HCT116 (cell line): ENCODE measurements around the gene MCUR1. TPM values are rescaled to one million over a fixed set of nuclear protein-coding genes. Genes with fewer than 3 reads are reported as not detected.

Source experiments
- ATAC-seq: fragments of 200-7000 bp; cut with Tn5 transposase; 2 replicates; pipeline ENCODE4 v1.9.1; 2020; ENCODE audit warnings: mild to moderate bottlenecking, moderate library complexity
- BruUV-seq: library from RNA; stranded (reverse); fragments of 400-500 nt; replicated peaks from 2 replicates; lab custom pipeline; 2021; lab: Mats Ljungman, UMichigan
- CTCF ChIA-PET: fragments of 300-600 bp; sonication (Branson Sonifier 250); formaldehyde crosslinking; loops from one replicate; lab custom pipeline; 2021; ENCODE audit warnings: antibody characterized with exemption; lab: Charles Lee
- POLR2A ChIA-PET: fragments of 300-600, 350-600 bp; sonication (Branson Sonifier 250); formaldehyde crosslinking; loops from one replicate; lab custom pipeline; 2021; ENCODE audit warnings: antibody characterized with exemption; lab: Charles Lee
- RAD21 ChIA-PET, 2 experiments: fragments of 300-600 bp; sonication (Branson Sonifier 250); formaldehyde crosslinking; loops; one replicate each; lab custom pipeline; 2023; ENCODE audit warnings: low total read pairs in 2 of 2; ENCODE audit not compliant: uncharacterized antibody in 2 of 2, unreplicated experiment in 2 of 2, low non-redundant PET in 1 of 2; lab: Charles Lee
- DNase-seq: peaks from one replicate; pipeline ENCODE4 v3.0.0-alpha.2; 2010; ENCODE audit warnings: low read depth, low spot score
- H2AFZ ChIP-seq: fragments of 200-600 bp; shearing (Covaris generic), sonication (generic); 2 replicates; pipeline ENCODE4 v1.6.1; 2017; ENCODE audit warnings: low read depth, mixed run types, mixed read lengths, antibody characterized with exemption, low read length; ENCODE audit not compliant: poor library complexity, severe bottlenecking
- H3K27ac ChIP-seq: 2 replicates; pipeline ENCODE4 v1.5.1; 2012; ENCODE audit warnings: low read depth, low read length
- H3K27me3 ChIP-seq: fragments of 200-600 bp; sonication (generic); 2 replicates; pipeline ENCODE4 v1.6.1; 2016; ENCODE audit warnings: mixed run types, low read length, mixed read lengths; ENCODE audit not compliant: insufficient read depth
- H3K36me3 ChIP-seq, 2 experiments: fragments of 200-500 bp in 1 of 2; fragments of 200-600 bp in 1 of 2; sonication (Bioruptor generic) in 1 of 2; sonication (generic) in 1 of 2; 2 replicates each; pipeline versions ENCODE4 v1.5.1 to v1.6.1; 2014 to 2016; ENCODE audit warnings: low read length in 2 of 2, inconsistent platforms in 1 of 2, mixed read lengths in 1 of 2, mixed run types in 1 of 2; ENCODE audit not compliant: insufficient read depth in 2 of 2, control insufficient read depth in 1 of 2
- H3K4me1 ChIP-seq, 2 experiments: fragments of 200-600 bp in 1 of 2; sonication (generic) in 1 of 2; 2 replicates each; pipeline versions ENCODE4 v1.5.1 to v1.6.1; 2012 to 2017; ENCODE audit warnings: low read length in 2 of 2, inconsistent platforms in 1 of 2, mild to moderate bottlenecking in 1 of 2, mixed read lengths in 1 of 2, mixed run types in 1 of 2, moderate library complexity in 1 of 2; ENCODE audit not compliant: insufficient read depth in 2 of 2, control insufficient read depth in 1 of 2
- H3K4me2 ChIP-seq: fragments of 200-600 bp; sonication (generic); 2 replicates; pipeline ENCODE4 v1.6.1; 2017; ENCODE audit warnings: mixed run types, low read length, mixed read lengths
- H3K4me3 ChIP-seq, 2 experiments: fragments of 200-600 bp in 1 of 2; sonication (generic) in 1 of 2; replicated peaks in 1 of 2; 2 replicates each; pipeline ENCODE4 v1.5.1; 2011 to 2016; ENCODE audit warnings: low read length in 2 of 2, control low read depth in 1 of 2, low read depth in 1 of 2, mild to moderate bottlenecking in 1 of 2, mixed read lengths in 1 of 2, mixed run types in 1 of 2
- H3K79me2 ChIP-seq: fragments of 200-600 bp; sonication (generic); 2 replicates; pipeline ENCODE4 v1.6.1; 2017; ENCODE audit warnings: mild to moderate bottlenecking, mixed run types, low read length, moderate library complexity, mixed read lengths; ENCODE audit not compliant: insufficient read depth
- H3K9ac ChIP-seq: fragments of 200-600 bp; sonication (generic); 2 replicates; pipeline ENCODE4 v1.6.1; 2016; ENCODE audit warnings: low read length, mixed read lengths
- H3K9me2 ChIP-seq: fragments of 200-600 bp; sonication (generic), shearing (Covaris generic); 2 replicates; pipeline ENCODE4 v1.6.1; 2017; ENCODE audit warnings: mixed run types, mild to moderate bottlenecking, moderate library complexity; ENCODE audit not compliant: insufficient read depth
- H3K9me3 ChIP-seq, 2 experiments: fragments of 200-500 bp in 1 of 2; fragments of 200-600 bp in 1 of 2; sonication (Bioruptor generic) in 1 of 2; sonication (generic) in 1 of 2; 2 replicates each; pipeline ENCODE4 v1.6.1; 2014 to 2017; ENCODE audit warnings: low read length in 2 of 2, mixed read lengths in 2 of 2, inconsistent platforms in 1 of 2, low read depth in 1 of 2, mild to moderate bottlenecking in 1 of 2, mixed run types in 1 of 2, moderate library complexity in 1 of 2; ENCODE audit not compliant: control insufficient read depth in 1 of 2, insufficient read depth in 1 of 2
- H4K20me1 ChIP-seq: fragments of 200-600 bp; sonication (generic), shearing (Covaris generic); 2 replicates; pipeline ENCODE4 v1.6.1; 2017; ENCODE audit warnings: mixed run types, mild to moderate bottlenecking, moderate library complexity; ENCODE audit not compliant: insufficient read depth
- CEBPB ChIP-seq: IDR thresholded peaks from 2 replicates; pipeline ENCODE4 v1.6.1; 2012; ENCODE audit warnings: low read depth
- ELF1 ChIP-seq: IDR thresholded peaks from 2 replicates; pipeline ENCODE4 v1.6.1; 2012; ENCODE audit warnings: low read depth, borderline replicate concordance
- EZH2phosphoT487 ChIP-seq: fragments of 200-600 bp; IDR thresholded peaks from 2 replicates; pipeline ENCODE4 v1.6.1; 2018; ENCODE audit warnings: antibody characterized with exemption, borderline replicate concordance
- JUND ChIP-seq: IDR thresholded peaks from 2 replicates; pipeline ENCODE4 v1.6.1; 2012
- MAX ChIP-seq: IDR thresholded peaks from 2 replicates; pipeline ENCODE4 v1.6.1; 2012
- POLR2A ChIP-seq: IDR thresholded peaks from 2 replicates; pipeline ENCODE4 v1.7.0; 2011; ENCODE audit warnings: borderline replicate concordance; ENCODE audit not compliant: insufficient read depth, insufficient read length; ENCODE audit errors: extremely low read depth
- POLR2AphosphoS5 ChIP-seq: IDR thresholded peaks from 2 replicates; pipeline ENCODE4 v1.6.1; 2011; ENCODE audit warnings: mild to moderate bottlenecking, low read depth, low read length, moderate library complexity
- RAD21 ChIP-seq: IDR thresholded peaks from 2 replicates; pipeline ENCODE4 v1.6.1; 2012; ENCODE audit warnings: low read depth, mild to moderate bottlenecking
- REST ChIP-seq: IDR thresholded peaks from 2 replicates; pipeline ENCODE4 v1.6.1; 2012; ENCODE audit warnings: low read depth
- SIN3A ChIP-seq: IDR thresholded peaks from 2 replicates; pipeline ENCODE4 v1.6.1; 2012; ENCODE audit warnings: low read depth
- SP1 ChIP-seq: IDR thresholded peaks from 2 replicates; pipeline ENCODE4 v1.6.1; 2012; ENCODE audit warnings: low read depth
- TCF7L2 ChIP-seq: IDR thresholded peaks from 2 replicates; pipeline ENCODE4 v1.7.0; 2011; ENCODE audit warnings: borderline replicate concordance, inconsistent platforms; ENCODE audit not compliant: insufficient read depth, insufficient read length; ENCODE audit errors: extremely low read depth
- ZBTB33 ChIP-seq: IDR thresholded peaks from 2 replicates; pipeline ENCODE4 v1.6.1; 2011; ENCODE audit warnings: mild to moderate bottlenecking, low read length, moderate library complexity; ENCODE audit not compliant: insufficient replicate concordance; ENCODE audit errors: extremely low read depth
- ZFX ChIP-seq: fragments of 450-650 bp; IDR thresholded peaks from 2 replicates; pipeline ENCODE4 v1.6.1; 2017
- ZNF274 ChIP-seq: fragments of 200-500 bp; sonication (Bioruptor generic); IDR thresholded peaks from 2 replicates; pipeline ENCODE4 v1.6.1; 2014; ENCODE audit warnings: mild to moderate bottlenecking, low read depth, low read length, inconsistent platforms
- intact Hi-C: fragments of 100-400 bp; cut with micrococcal nuclease; formaldehyde crosslinking; loops from 2 replicates; pipeline ENCODE4 v1.10.0; 2022
- total RNA-seq: library from RNA; stranded (reverse); gene quantifications from one replicate; pipeline ENCODE4 v1.2.1, GENCODE V29; 2021; ENCODE audit not compliant: unreplicated experiment

MCUR1 gene
- total RNA-seq, 1 experiment from 2014 or later, result 33.2 TPM

GRCh38 chr6:13853871-13854270, 39.5 kb upstream of the MCUR1 start:
- H3K4me3 ChIP-seq, result no peak overlapping the region
- no peak for TF ChIP-seq MAX
- TF ChIP-seq JUND, result no peak
- TF ChIP-seq SP1, result no peak
- TF ChIP-seq RAD21, result no peak
- TF ChIP-seq REST, result no peak
- no peak for TF ChIP-seq EZH2phosphoT487
- TF ChIP-seq POLR2AphosphoS5, result no peak
- CTCF ChIA-PET, result no interaction called here

GRCh38 chr6:13851803-13852202, 37.4 kb upstream of the MCUR1 start:
- RAD21 ChIA-PET, result no interaction called here
- no peak overlapping the region for H3K9ac ChIP-seq
- H3K27me3 ChIP-seq, result no peaks in the 10 kb centered on the region
- no peaks in the 10 kb centered on the region for H3K79me2 ChIP-seq
- no peak overlapping the region for H3K4me3 ChIP-seq
- CTCF ChIA-PET, result no interaction called here
- intact Hi-C loops, result no loop called here
- H2AFZ ChIP-seq, result peak overlapping the region; percentile 51
- H3K9me2 ChIP-seq, result no peaks in the 10 kb centered on the region
- DNase-seq (no peak), ATAC-seq (no peak)
- no peaks in the 10 kb centered on the region for H4K20me1 ChIP-seq
- no peaks in the 10 kb centered on the region for H3K4me1 ChIP-seq
- no peak overlapping the region for H3K4me2 ChIP-seq
- no peak overlapping the region for H3K27ac ChIP-seq
- no TSS peak for BruUV-seq
- no peaks in the 10 kb centered on the region for H3K36me3 ChIP-seq
- POLR2A ChIA-PET, result no interaction called here
- H3K9me3 ChIP-seq, result no peaks in the 10 kb centered on the region
- TF ChIP-seq POLR2A (no peak), ZFX (no peak), ZNF274 (no peak), SIN3A (no peak), EZH2phosphoT487 (no peak), TCF7L2 (no peak), ZBTB33 (no peak), MAX (no peak), CEBPB (no peak), RAD21 (no peak), POLR2AphosphoS5 (no peak), JUND (no peak), ELF1 (no peak)

More at GRCh38 chr6:13853871-13854270, 39.5 kb upstream of the MCUR1 start:
- POLR2A ChIA-PET, result no interaction called here
- Histone ChIP-seq H4K20me1 (no peaks in the 10 kb centered on the region), H3K27me3 (no peaks in the 10 kb centered on the region), H3K9me2 (no peaks in the 10 kb centered on the region), H3K9me3 (no peaks in the 10 kb centered on the region), H3K79me2 (no peaks in the 10 kb centered on the region), H3K9ac (no peak overlapping the region), H3K4me2 (no peak overlapping the region), H2AFZ (no peak overlapping the region), H3K36me3 (no peaks in the 10 kb centered on the region), H3K4me1 (no peaks in the 10 kb centered on the region), H3K27ac (no peak overlapping the region)
- RAD21 ChIA-PET, result no interaction called here
- TSS peak; percentile 96 for BruUV-seq
- ATAC-seq (no peak), DNase-seq (no peak)
- intact Hi-C loops, result no loop called here
